ENCODE data around the gene LPCAT2. TPM values are rescaled to one million over a fixed set of nuclear protein-coding genes. Genes with fewer than 3 reads are reported as not detected.

LPCAT2 gene
- polyA plus RNA-seq, 2 of the 4 experiments (the other 2 are of a cell fraction), result 8.0 to 16.3 TPM

DNA sequence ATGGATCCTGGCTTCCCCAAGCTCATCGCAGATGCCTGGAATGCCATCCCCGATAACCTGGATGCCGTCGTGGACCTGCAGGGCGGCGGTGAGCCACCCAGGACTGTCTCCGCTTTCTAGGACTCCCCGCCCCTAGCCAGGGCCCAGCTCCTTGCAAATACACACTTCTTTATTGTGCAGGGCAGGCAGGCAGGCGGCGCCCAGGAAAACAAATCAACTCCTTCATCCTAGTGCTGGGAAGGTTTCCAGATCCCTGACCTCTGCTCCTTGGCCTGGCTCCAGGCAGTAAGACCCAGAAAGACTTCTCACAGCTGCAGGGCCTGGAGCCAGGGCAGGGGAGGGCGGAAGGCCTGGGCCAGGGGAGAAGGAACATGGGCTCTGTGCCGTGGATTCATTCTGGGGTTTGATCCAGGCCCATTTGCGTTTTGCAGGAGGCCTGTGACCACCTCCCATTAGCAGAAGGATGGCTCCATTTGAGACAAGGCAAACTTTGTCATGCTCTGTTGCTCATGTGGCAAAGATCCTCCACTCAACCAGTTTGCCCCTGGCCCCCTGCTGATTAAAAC, 6.0 kb upstream of the LPCAT2 start:
- TF ChIP-seq HOXB5 (CRISPR knock-in tag; IDR thresholded peaks at IDR 0.05) (no peak), TP53 (CRISPR knock-in tag; IDR thresholded peaks at IDR 0.05) (no peak)
- TF ChIP-seq, protein P1, sequence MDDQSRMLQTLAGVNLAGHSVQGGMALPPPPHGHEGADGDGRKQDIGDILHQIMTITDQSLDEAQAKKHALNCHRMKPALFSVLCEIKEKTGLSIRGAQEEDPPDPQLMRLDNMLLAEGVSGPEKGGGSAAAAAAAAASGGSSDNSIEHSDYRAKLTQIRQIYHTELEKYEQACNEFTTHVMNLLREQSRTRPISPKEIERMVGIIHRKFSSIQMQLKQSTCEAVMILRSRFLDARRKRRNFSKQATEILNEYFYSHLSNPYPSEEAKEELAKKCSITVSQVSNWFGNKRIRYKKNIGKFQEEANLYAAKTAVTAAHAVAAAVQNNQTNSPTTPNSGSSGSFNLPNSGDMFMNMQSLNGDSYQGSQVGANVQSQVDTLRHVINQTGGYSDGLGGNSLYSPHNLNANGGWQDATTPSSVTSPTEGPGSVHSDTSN (IDR thresholded peaks at IDR 0.05), result no peak
- peak in 1 of 2 experiments; percentile 68 for DNase-seq (ENCODE audit: low read depth in 1 of 2, low spot score in 1 of 2)
- peak; percentile 44 to 89; a peak in 5 of 6 replicates for ATAC-seq
- Histone ChIP-seq H3K4me2 (peak overlapping the region; percentile 23; the same call in 2 of the 3 replicates), H3K9me3 (no peaks in the 10 kb centered on the region), H3K4me1 (peaks cover 13% of the 10 kb centered on the region), H3K4me3 (no peak overlapping the region), H3K27ac (peak overlapping the region in 1 of 2 experiments; percentile 64; a peak in 4 of 6 replicates)
- no peak for FAIRE-seq
- ChIA-PET POLR2A (no interaction called here), CTCF (interaction anchor here (1.1 to 5.5 kb wide), 4 partner anchors 13 to 1759 kb away, joined by 3 to 54 read pairs (median 3); no protein-coding TSS in a partner anchor)
- WGBS (ENCODE audit: missing lambda C conversion rate), result 44% methylated on average over 13 of the region's 13 CpGs

DNA sequence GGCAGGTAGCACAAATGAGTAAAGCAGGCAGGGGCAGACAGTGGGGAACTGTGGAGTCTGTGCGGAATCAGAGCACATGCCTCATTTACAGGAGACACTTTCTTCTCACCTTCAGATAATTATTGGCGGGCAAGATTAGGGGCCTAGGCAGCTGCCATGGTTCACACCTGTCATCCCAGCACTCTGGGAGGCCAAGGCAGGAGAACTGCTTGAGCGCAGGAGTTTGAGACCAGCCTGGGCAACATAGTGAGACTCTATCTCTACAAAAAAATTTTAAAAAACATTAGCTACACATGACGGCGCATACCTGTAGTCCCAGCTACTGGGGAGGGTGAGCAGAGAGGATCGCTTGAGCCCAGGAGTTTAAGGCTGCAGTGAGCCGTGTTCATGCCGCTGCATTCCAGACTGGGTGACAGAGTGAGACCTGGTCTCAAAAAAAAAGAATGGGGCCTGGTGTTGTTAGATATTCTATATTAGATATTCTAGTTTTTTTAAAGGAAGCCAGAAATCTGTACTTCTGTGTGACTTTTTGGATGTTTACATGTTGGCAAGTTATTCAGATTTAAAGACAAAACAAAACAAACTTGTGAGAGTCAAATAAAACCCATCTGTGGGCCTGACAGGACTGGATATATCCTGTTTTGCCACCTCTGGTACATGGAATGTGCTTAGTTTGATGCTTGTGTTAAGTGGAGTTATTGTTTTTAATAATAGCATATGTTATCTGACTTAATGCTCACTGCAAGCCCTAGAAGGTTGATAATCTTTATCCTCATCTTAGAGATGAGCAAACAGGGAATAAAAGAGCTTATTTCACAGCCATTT, 4.9 kb upstream of the LPCAT2 start:
- ATAC-seq (no peak), DNase-seq (ENCODE audit: low read depth in 1 of 2, low spot score in 1 of 2) (no peak), FAIRE-seq (no peak)
- 97% methylated on average over 8 of the region's 8 CpGs for WGBS (ENCODE audit: missing lambda C conversion rate)
- TF ChIP-seq ZSCAN20 (CRISPR knock-in tag; IDR thresholded peaks at IDR 0.05) (no peak), FOSB (CRISPR knock-in tag; IDR thresholded peaks at IDR 0.05) (no peak), FOXS1 (CRISPR knock-in tag; IDR thresholded peaks at IDR 0.05) (no peak), CEBPB (IDR thresholded peaks at IDR 0.05) (no peak), EP300 (IDR thresholded peaks at IDR 0.05) (no peak), MAFK (IDR thresholded peaks at IDR 0.05; ENCODE audit: partially characterized antibody) (no peak), POLR2A (IDR thresholded peaks at IDR 0.05; ENCODE audit: low read length) (no peak), RCOR1 (IDR thresholded peaks at IDR 0.05; ENCODE audit: low read depth, low read length) (no peak), ZNF302 (CRISPR knock-in tag; IDR thresholded peaks at IDR 0.05) (no peak), CHD4 (IDR thresholded peaks at IDR 0.05; ENCODE audit: borderline replicate concordance) (no peak), ZFP36 (IDR thresholded peaks at IDR 0.05; ENCODE audit: borderline replicate concordance, partially characterized antibody) (no peak), NR3C1 (IDR thresholded peaks at IDR 0.05) (no peak), FOSL2 (IDR thresholded peaks at IDR 0.05) (no peak), FOSL2 (CRISPR knock-in tag; IDR thresholded peaks at IDR 0.05) (no peak)
- TF ChIP-seq, protein P2, sequence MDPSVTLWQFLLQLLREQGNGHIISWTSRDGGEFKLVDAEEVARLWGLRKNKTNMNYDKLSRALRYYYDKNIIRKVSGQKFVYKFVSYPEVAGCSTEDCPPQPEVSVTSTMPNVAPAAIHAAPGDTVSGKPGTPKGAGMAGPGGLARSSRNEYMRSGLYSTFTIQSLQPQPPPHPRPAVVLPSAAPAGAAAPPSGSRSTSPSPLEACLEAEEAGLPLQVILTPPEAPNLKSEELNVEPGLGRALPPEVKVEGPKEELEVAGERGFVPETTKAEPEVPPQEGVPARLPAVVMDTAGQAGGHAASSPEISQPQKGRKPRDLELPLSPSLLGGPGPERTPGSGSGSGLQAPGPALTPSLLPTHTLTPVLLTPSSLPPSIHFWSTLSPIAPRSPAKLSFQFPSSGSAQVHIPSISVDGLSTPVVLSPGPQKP (IDR thresholded peaks at IDR 0.05; ENCODE audit: low read depth, low read length), result no peak
- TF ChIP-seq, protein P3, sequence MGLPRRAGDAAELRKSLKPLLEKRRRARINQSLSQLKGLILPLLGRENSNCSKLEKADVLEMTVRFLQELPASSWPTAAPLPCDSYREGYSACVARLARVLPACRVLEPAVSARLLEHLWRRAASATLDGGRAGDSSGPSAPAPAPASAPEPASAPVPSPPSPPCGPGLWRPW (IDR thresholded peaks at IDR 0.05), result no peak
- TF ChIP-seq, protein P4, sequence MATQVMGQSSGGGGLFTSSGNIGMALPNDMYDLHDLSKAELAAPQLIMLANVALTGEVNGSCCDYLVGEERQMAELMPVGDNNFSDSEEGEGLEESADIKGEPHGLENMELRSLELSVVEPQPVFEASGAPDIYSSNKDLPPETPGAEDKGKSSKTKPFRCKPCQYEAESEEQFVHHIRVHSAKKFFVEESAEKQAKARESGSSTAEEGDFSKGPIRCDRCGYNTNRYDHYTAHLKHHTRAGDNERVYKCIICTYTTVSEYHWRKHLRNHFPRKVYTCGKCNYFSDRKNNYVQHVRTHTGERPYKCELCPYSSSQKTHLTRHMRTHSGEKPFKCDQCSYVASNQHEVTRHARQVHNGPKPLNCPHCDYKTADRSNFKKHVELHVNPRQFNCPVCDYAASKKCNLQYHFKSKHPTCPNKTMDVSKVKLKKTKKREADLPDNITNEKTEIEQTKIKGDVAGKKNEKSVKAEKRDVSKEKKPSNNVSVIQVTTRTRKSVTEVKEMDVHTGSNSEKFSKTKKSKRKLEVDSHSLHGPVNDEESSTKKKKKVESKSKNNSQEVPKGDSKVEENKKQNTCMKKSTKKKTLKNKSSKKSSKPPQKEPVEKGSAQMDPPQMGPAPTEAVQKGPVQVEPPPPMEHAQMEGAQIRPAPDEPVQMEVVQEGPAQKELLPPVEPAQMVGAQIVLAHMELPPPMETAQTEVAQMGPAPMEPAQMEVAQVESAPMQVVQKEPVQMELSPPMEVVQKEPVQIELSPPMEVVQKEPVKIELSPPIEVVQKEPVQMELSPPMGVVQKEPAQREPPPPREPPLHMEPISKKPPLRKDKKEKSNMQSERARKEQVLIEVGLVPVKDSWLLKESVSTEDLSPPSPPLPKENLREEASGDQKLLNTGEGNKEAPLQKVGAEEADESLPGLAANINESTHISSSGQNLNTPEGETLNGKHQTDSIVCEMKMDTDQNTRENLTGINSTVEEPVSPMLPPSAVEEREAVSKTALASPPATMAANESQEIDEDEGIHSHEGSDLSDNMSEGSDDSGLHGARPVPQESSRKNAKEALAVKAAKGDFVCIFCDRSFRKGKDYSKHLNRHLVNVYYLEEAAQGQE (IDR thresholded peaks at IDR 0.05), result no peak
- TF ChIP-seq, protein P5, sequence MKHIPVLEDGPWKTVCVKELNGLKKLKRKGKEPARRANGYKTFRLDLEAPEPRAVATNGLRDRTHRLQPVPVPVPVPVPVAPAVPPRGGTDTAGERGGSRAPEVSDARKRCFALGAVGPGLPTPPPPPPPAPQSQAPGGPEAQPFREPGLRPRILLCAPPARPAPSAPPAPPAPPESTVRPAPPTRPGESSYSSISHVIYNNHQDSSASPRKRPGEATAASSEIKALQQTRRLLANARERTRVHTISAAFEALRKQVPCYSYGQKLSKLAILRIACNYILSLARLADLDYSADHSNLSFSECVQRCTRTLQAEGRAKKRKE (CRISPR knock-in tag; IDR thresholded peaks at IDR 0.05; ENCODE audit: low read depth), result no peak
- ChIA-PET POLR2A (no interaction called here), CTCF (interaction anchor here (1.2 to 5.5 kb wide), 2 partner anchors 35 to 39 kb away, joined by 3 to 54 read pairs; no protein-coding TSS in a partner anchor)
- no peak overlapping the region for H3K4me2 ChIP-seq
- no peak overlapping the region for H3K4me3 ChIP-seq
- no peak overlapping the region for H3K27ac ChIP-seq
- H3K9me3 ChIP-seq, result no peaks in the 10 kb centered on the region
- H3K4me1 ChIP-seq, result peaks cover 13% of the 10 kb centered on the region
